Activated T-cell treated with anti-CD3 and anti-CD28 coated beads, Interleukin-2, amount 50 U/mL, for 48 hours (primary cell): ENCODE results near the gene PODXL2.
"Not testable (repeated sequence)": the region's sequence is repeated elsewhere in the genome, so short reads cannot be mapped to it uniquely, and the experiment has no call there.

Experiments
- DNase-seq, 2 experiments: peaks; one replicate each; pipeline ENCODE4 v3.0.0-alpha.2; 2020

The PODXL2 gene

GRCh38 chr3:127630811-127631714 is 2.1 kb downstream of the PODXL2 start:
- DNase-seq = no peak

GRCh38 chr3:127632035-127632820 is 3.2 kb downstream of the PODXL2 start:
- DNase-seq = no peak

GRCh38 chr3:127634653-127635052 is 5.7 kb downstream of the PODXL2 start:
- no peak for DNase-seq

GRCh38 chr3:127637546-127637945 is 8.6 kb downstream of the PODXL2 start:
- DNase-seq = no peak

- no peak for DNase-seq
Measured at GRCh38 chr3:127637971-127638370, 9.0 kb downstream of the PODXL2 start.

GRCh38 chr3:127639173-127640041 is 10.4 kb downstream of the PODXL2 start:
- no peak for DNase-seq

GRCh38 chr3:127640042-127640355 is 11.0 kb downstream of the PODXL2 start:
- no peak for DNase-seq

- DNase-seq = no peak
Measured at GRCh38 chr3:127644641-127645370, 15.8 kb downstream of the PODXL2 start.

GRCh38 chr3:127645371-127646015 is 16.5 kb downstream of the PODXL2 start:
- DNase-seq = no peak

- DNase-seq = no peak
Measured at GRCh38 chr3:127646501-127647046, 17.6 kb downstream of the PODXL2 start.

GRCh38 chr3:127647166-127647844 is 18.3 kb downstream of the PODXL2 start:
- no peak for DNase-seq

GRCh38 chr3:127647845-127648204 is 18.8 kb downstream of the PODXL2 start:
- DNase-seq = no peak

GRCh38 chr3:127650236-127650635 is 21.3 kb downstream of the PODXL2 start:
- DNase-seq = no peak

- no peak for DNase-seq
Measured at GRCh38 chr3:127651516-127652172, 22.7 kb downstream of the PODXL2 start.

- peak; percentile 49 to 54 for DNase-seq
Measured at GRCh38 chr3:127652246-127652995, 23.4 kb downstream of the PODXL2 start.

GRCh38 chr3:127654374-127654773 is 25.4 kb downstream of the PODXL2 start:
- no peak for DNase-seq

GRCh38 chr3:127654993-127655392 is 26.0 kb downstream of the PODXL2 start:
- not testable (repeated sequence) for DNase-seq

- no peak for DNase-seq
Measured at GRCh38 chr3:127655641-127656040, 26.7 kb downstream of the PODXL2 start.

GRCh38 chr3:127656906-127657305 is 27.9 kb downstream of the PODXL2 start:
- DNase-seq = no peak

GRCh38 chr3:127658234-127658633 is 29.2 kb downstream of the PODXL2 start:
- no peak for DNase-seq
